Right kidney (tissue), 1 donor: Measurements from ENCODE around the gene ITPR2.
A peak's percentile ranks its signal among the peaks of the same experiment; 100 is the strongest.
"Not testable (repeated sequence)": the region's sequence is repeated elsewhere in the genome, so short reads cannot be mapped to it uniquely, and the experiment has no call there.

ENCODE experiments used
- DNase-seq: peaks from one replicate; pipeline ENCODE4 v3.0.0-alpha.2; 2016

ITPR2 gene

DNA sequence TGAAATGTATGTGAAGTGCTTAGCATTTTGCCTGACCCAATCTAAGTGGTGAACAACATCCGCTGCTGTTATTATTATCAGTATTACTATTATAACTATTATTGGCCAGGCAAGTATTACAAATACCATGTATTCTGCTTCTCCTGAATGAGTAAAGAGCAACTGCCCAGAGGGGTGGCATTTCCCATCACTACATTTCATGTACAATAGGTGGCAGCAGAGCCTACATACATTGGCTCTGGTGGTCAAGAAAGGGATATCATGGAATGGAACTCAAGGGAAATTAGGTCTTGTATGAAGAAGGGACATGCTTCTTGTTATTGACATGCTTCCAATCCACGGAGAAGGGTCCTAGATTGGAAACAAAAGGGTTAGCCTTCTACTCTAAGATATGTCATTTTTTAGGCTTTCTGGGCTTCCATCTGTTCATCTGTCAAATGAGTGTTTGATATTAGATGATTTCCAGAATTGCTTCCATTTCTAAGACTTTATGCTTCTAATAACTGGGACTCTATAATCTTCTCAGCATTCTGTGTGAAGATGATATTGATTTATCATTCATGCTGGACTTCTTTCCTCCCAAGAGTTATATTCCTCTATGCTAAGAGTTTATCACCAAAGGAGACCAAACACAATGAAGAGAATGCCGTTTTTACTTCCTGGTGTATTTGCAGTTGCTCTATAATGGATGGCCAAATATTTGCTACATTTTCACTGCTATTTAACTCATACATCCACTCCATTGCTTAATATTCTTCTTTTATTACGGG, 398.5 kb downstream of the ITPR2 start:
- DNase-seq: no peak

- DNase-seq: not testable (repeated sequence)
These were observed 399.3 kb downstream of the ITPR2 start for GRCh38 chr12:26433701-26434100.

- no peak for DNase-seq
These were observed 401.8 kb downstream of the ITPR2 start for GRCh38 chr12:26431211-26431610.

- not testable (repeated sequence) for DNase-seq
These were observed 402.4 kb downstream of the ITPR2 start for GRCh38 chr12:26430596-26430995.

DNA sequence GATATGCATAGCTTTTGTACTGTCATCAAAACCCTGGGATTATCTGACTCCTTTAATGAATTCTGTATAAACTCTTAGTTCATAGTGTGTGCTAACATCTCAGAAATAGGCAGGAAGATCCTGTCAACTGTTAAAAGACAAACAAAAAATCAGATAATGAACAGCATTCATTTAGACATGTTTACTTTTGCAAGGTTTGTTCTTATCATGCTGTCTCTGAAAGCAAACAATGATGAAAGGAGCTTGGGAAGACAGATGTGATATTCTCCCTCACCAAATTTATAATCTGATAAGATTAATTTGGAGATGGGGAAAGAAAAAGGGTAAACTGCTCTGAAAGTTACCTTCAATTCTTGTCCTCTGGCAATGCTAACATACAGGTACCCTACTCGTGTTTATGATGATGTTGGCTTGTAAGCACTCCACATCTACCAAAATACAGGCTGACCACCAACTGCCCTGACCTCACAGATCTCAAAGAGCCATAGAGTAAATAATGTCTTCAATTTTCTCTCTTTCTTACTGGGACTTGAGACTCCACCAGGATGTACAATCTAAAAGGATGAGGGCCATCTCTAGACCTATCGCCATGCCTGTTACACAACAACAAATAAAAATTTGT, 403.8 kb downstream of the ITPR2 start:
- no peak for DNase-seq

DNA sequence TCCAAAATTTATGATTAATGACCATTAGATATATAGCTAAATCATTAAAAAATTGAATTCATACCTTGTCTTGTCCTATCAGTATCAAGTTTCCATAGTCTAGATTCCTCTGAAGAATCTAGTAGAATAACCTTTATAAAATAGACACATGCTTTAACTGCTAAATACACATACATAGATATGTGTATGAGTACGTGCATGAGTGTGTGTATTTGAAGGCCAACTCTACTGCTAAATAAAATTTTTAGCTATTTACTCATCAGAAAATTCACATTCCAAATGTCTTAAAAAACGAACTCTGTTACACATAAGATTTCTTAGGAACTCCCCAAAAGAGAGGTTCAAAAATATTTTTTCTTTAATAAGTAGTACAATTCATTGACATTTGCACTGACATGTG, 404.6 kb downstream of the ITPR2 start:
- no peak for DNase-seq

- DNase-seq: no peak
These were observed 406.3 kb downstream of the ITPR2 start for GRCh38 chr12:26426652-26427051.

DNA sequence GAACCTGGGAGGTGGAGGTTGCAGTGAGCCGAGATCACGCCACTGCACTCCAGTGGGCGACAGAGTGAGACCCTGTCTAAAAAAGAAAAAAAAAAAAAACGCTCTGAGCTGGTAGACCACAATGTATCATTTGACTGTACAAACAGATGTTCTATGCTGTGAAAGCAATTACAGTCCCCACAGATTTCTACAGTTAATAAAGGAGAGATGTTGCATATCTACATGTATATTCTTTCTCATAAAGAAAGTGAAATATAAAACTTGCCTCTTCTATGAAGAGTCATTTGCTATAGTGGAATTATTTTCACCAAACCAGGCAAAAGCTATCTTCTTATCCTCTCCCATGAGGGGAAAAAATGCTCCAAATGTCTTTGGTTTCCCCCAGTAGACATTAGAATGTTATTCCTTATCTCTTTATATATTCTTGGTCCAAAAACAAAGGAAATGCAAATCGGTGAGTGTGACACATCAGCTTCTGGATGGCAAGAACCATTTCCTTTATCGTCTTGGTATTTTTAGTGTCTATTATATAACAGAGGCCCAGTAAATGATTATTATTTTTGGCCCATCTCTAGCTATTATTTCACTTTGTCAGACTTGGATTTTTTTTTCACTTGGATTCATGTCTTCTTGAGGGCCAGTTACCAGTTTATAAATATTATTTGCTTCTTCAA, 407.3 kb downstream of the ITPR2 start:
- no peak for DNase-seq

DNA sequence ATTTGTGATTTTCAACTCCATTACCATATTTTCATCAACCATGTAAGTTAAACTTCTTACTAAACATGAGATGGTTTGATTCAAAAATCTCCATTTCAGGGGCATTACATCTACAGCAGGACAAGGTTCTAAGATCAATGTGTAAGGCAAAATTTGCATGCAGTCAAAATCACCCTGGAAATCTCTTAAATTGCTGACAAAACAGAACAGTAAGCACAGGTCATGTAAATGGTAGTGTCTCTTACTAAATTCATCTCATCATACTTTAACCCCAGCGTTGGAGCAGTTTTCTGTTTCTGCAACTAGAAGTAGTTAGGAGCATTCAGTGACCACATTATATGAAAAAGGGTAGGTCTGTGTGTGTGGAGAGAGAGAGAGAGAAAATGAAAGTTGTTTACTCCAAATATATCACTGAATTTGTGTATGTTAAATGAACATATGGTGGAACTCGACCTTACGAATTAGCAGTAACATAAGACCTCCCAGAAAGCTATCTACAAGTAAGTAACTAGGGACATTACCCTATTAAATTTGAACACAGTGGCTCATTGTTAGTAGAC, 410.1 kb downstream of the ITPR2 start:
- no peak for DNase-seq

DNA sequence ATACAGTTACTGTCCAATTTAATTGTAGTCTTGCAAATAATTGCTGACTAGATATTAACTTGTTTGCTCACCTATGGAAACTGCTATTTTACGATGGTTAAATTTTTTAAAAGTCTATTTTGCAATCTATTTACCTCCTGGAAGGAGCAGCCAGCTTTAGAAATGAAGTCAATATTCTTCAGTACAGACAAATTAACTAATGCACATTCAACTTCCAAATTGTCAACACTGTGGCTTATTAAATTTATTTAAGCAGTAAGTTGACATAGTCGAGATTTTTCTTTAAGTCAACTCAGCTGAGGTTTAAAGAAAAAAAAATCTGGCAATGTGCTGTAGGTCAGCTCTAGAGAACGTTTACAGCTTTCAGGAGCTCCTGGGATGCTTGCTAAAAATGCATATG, 416.4 kb downstream of the ITPR2 start:
- DNase-seq: no peak

DNA sequence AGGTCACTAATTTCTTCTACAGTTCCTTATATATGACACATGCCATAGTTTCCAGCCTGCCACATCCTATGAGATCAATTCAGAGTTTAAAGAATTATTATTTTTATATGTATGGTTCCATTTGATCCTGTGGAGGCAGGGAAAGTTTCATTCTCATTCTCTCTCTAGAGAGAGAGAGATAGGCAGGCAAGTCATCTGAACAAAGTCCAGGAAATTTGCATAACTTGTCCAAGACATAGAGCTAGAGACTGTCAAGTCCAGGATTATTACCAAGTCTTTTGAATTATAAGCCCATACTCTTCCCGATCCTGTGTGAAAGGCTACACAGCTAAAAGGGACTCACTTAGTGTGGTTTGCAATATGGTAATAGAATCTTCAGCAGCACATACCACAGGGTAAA, 422.3 kb downstream of the ITPR2 start:
- DNase-seq: no peak

DNA sequence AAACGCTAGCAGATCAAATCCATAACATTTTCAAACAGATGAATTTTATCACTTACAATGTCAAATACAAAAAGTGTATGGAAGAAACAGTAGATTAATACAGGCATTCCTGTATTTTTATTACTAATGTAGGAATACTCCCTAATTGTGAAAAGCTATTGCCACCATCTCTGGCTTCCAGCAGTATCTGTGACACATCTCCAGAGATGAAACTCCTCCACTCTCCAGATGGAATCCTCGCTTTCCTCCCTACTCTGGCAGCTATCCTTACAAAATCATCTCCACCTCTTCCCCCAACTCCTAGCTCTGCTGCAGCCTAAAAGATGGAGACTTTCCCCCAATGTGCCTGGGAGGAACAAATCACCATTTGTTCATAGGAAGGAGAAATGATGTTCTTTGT, 426.2 kb downstream of the ITPR2 start:
- DNase-seq: no peak

DNA sequence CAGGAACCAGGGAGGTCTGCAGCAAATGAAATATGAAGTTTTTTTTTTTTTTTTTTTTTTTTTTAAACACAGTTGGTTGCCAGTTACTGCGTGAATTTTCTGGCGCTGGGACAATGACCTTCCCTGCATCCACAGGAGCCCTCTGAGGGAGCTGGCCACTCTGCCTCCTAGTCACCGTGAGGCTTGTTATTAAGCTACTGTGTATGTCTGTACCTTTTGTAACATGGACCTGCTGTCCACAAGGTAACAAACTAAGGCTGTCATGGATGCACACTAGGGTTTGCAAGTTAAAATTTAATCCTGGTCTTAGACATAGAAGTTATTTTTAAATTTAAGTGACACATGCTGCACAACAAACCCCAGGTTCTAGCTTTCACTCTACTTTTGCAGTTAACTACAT, 426.6 kb downstream of the ITPR2 start:
- no peak for DNase-seq

GRCh38 chr12:26403601-26404000, 429.4 kb downstream of the ITPR2 start:
- no peak for DNase-seq

DNA sequence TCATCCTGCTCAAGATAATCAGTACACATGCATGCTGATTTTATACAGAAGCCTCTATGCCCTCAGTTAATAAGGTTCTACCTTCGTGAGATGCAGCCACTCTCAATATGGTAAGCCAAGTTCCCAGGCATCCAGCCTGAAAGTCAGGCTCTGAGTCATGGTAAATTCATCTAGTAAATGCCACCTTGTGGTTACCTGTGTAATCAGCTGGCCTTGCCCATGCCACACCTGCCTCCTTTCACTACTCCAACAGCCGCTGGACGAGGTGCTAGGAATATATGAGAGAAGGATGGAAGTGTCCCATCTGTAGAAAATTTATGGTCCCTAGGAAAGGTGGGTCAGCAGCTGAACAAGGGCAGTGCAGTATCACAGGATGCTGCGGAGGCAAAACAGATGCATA, 430.3 kb downstream of the ITPR2 start:
- peak; percentile 5 for DNase-seq

- DNase-seq: no peak
These were observed 431.1 kb downstream of the ITPR2 start for GRCh38 chr12:26401874-26402273.

DNA sequence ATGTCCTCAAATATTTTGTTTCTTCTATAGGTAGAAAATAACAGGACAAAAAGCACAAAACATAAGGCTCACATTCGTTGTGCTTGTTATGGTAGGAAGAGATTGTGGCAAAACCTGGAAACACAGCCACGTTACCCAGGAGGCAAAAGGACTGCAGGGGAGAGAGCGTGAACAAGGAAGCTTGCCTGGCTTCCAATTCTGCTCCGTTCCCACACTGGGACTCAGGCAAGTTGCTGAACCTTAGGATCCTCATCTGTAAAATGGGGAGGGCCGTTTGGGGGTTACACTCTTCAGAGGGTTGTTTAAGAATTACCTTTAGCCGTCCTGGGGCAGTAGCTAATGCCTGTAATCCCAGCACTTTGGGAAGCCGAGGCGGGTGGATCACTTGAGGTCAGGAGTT, 432.4 kb downstream of the ITPR2 start:
- DNase-seq: no peak

DNA sequence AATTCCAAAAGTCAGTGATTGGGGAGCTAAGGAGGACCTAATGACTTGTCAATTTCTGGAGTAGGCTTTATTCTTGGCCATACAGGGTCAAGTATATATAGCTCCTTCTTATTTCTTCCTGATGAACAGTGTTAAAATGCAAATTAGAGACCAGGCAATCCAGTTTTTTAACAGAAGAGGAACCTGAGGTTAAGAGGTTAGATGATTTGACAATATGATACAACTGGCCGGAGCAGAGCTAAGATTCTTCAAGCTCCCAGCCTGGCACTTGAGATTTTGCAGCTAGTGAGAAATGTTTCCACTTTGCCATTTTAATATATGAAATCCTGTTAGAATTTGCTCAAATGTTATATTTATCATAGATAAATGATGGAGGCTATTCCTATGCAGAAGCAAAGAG, 433.6 kb downstream of the ITPR2 start:
- DNase-seq: no peak

DNA sequence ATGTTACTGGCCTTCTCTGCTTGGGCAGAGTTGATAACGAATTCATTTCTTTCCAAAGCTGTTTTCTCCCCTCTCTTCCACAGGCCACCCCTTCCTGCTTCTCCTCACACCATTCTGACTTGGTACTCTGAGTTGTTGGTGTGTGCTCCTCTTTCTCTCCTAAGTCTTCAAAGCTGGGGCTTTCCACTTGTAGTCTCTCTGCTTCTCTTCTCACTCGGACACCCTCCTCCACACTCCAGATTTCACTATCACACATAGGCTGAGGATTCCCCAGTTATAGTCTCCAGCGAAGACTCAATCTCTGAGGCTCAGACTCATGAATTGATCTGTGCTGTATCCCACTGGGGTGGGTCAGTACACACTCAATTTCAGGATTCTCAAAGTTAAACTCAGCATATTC, 436.6 kb downstream of the ITPR2 start:
- DNase-seq: no peak

DNA sequence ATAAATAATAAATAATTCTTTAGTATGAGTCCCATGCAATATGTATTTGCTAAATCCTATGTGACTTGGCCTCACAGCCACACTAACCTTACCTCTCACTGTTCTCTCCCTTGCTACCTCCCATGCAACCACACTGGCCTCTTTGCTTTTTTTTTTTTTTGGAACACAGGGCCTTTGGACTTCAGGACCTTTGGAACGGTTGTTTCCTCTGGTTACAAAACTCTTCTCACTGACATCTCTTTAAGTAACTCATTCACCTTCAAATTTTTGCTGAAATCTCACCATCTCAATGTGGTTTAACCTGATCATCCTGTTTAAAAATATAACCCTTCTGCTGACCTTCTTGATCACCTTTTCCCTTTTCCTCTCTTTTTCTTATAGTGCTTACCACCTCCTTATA, 443.7 kb downstream of the ITPR2 start:
- no peak for DNase-seq

DNA sequence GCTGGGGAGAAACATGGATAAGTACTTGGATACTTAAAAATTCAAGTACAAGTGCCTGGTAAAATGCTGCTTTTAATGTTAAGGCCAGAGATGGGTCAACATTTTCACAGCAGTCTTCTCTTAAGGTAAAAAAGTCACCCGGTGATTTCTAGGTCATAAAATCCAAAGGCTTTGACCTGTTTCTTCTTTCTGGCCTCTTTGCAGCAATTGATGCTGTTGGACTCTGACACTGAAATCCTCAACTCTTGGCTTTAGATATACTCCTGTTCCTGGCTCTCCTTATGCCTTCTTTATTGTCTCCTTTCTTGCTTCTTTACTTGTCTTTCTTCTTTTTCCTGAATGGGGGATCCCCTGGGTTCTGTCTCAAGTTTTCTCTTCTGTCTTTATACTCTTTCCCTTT, 448.5 kb downstream of the ITPR2 start:
- DNase-seq: no peak

- DNase-seq: no peak
These were observed 450.0 kb downstream of the ITPR2 start for GRCh38 chr12:26383041-26383440.

- no peak for DNase-seq
These were observed 452.1 kb downstream of the ITPR2 start for GRCh38 chr12:26380897-26381296.
